Inflammatory macrophage treated with lipopolysaccharide for 4 hours (primary cell): ENCODE results near the gene ATP8A2.
"Not testable (repeated sequence)": the region's sequence is repeated elsewhere in the genome, so short reads cannot be mapped to it uniquely, and the experiment has no call there.

Experiments
- DNase-seq: peaks from one replicate; pipeline ENCODE4 v3.0.0-alpha.2; 2020

ATP8A2 gene

GRCh38 chr13:26058704-26059103 lies 686.9 kb downstream of the ATP8A2 start:
- no peak for DNase-seq

GRCh38 chr13:26060357-26060756 lies 688.6 kb downstream of the ATP8A2 start:
- no peak for DNase-seq

- no peak for DNase-seq
These were observed 689.5 kb downstream of the ATP8A2 start for GRCh38 chr13:26061256-26061655.

GRCh38 chr13:26061947-26062346 lies 690.2 kb downstream of the ATP8A2 start:
- DNase-seq, result no peak

GRCh38 chr13:26062853-26063444 lies 691.2 kb downstream of the ATP8A2 start:
- DNase-seq, result peak; percentile 21

- DNase-seq, result not testable (repeated sequence)
These were observed 694.7 kb downstream of the ATP8A2 start for GRCh38 chr13:26066492-26066891.

GRCh38 chr13:26067601-26068000 lies 695.8 kb downstream of the ATP8A2 start:
- DNase-seq, result no peak

- DNase-seq, result not testable (repeated sequence)
These were observed 696.6 kb downstream of the ATP8A2 start for GRCh38 chr13:26068372-26068771.

- not testable (repeated sequence) for DNase-seq
These were observed 697.9 kb downstream of the ATP8A2 start for GRCh38 chr13:26069642-26070041.

- DNase-seq, result no peak
These were observed 699.9 kb downstream of the ATP8A2 start for GRCh38 chr13:26071691-26072090.

GRCh38 chr13:26072335-26072734 lies 700.6 kb downstream of the ATP8A2 start:
- not testable (repeated sequence) for DNase-seq

GRCh38 chr13:26074706-26075105 lies 702.9 kb downstream of the ATP8A2 start:
- DNase-seq, result peak; percentile 36
